Activated CD8-positive, alpha-beta memory T cell treated with anti-CD3 and anti-CD28 coated beads, Interleukin-2, amount 50 U/mL, for 4 hours (primary cell): ENCODE data around the gene NOTUM.

ENCODE experiments used
- DNase-seq: peaks from one replicate; pipeline ENCODE4 v3.0.0-alpha.2; 2020

NOTUM gene

DNA sequence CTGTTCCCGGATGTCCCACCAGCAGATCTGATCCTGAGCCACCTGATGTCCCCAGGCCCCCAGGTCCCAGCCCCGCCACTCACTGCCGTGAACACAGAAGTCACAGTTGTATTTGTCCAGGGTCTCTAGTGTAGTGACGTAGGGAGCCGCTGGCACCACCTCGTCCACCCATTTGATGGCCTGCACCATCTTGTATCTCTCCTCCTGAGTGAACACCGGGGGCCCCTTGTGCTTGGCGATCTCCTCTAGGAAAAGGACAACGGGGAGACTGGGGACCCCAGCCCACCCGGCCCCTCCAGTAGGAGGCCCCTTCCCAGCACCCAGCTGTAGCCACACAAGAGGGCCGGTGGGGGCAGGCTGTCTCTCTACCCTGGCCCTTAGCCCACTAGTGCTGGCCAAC lies 52.2 kb downstream of the NOTUM start:
- DNase-seq, result no peak

DNA sequence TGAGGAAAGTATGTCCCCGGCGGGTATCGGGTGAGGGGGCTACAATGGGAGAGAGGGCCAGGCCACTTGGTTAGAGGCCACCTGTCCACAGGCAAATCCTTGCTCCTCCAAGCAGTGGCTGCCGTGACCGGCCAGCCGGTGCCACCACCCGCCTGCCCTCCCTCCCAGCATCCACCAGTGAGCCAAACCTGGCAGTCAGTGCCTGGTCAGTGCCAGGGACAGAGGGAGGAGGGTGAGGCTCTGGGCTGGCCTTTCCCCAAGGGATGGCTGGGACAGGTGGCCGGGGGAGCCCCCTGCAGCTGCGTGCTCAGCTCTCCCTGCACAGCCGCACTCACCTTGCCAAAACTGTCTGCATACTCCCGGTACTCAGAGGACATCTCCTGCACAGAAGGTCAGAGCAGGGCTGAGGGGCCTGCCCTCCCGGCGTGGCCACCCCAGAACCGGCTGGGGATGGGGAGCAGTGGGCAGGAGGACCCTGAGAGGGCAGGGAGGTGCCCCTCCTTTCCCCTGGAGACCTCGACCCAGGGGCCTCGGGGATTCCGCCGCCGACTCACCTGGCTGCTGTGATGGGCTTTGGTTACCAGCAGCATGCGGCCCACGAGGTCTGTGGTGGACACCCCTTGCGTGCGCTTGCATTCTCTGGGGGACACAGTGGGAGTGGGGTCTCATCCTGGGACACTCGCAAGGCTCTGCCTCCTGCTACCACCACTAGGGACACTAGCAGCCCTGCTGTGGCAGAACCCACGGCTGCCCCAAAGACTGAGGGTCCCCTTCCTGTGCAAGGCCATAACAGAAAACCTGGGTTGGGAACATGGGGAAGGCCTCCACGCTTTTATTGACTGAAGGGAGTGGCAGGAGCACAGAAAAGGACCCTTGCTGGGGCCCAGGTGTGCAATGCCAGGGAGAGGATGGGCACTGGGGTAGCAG lies 53.5 kb downstream of the NOTUM start:
- no peak for DNase-seq

DNA sequence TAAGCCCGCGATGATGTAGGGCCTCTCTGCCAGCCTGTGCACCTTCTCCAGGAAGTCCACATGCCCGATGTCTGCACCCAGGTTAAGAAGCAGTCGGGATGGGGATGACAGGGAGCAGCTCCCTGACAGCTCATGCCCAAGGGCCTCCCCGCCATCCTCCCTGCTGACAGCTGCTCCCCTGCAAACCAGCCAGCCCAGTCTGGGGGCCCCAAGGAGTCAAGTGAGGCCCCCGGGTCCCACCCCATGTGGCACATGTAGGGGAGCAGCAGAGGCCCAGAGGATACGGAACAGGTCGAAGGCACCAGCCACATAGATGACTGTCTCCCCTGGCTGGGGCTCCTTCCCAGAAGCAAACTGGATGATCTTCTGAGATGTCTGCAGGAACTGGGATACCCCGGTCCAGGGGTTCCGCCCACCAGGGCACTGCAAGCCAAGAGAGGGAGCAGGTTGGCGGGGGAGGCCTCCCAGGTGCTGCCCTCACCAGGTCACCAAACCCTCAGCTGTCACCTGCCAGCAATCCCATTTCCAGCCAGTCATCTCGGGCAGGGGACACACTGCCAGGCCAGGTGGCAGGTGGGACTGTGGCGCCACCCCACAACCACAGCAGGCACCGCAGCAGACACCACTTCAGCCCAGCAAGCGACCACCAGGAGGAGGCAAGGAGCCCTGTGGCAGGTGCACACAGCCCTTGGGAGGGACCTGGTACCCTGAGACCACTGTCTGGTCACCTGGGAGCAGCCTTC lies 54.3 kb downstream of the NOTUM start:
- DNase-seq, result no peak

DNA sequence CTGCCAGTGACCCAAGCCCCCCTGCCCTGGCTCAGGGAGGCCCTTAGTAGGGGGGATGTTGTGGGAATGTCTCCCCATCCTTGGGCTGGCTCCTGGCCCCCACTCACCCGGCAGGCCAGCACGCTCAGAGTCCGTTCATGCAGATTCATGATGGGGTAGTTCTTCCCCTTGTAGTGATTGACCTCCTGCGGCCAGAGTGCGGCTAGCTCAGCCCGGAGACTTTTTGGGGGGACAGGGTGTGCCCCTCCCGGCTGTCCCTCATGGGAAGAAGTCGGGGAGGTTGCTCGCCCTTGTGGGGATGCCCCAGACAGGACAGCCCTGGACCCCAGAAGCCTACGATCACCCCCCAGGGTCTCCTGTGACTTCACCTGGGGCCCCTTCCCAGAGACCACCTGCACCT lies 55.0 kb downstream of the NOTUM start:
- no peak for DNase-seq

DNA sequence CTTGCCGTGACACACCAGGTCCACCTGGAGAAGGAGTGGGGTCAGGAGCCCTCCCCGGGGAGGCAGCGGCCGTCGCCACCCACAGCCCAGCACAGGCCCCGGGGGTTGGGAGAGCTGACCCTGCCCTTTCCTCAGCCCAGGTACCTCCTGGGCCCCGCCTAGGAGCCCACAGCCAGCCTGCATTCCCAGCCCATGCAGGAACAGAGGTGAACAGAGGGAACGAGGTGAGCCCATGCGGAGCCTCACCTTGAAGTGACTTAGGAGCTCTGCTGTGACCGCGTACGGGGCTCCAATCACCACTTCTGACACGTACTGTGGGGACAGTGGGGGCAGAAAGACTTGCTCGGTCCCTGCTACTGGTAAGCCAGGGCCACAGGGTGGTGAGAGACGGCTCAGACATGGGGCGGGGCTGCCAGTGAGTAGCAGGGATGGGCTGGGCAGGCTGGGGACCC lies 55.5 kb downstream of the NOTUM start:
- DNase-seq, result no peak

DNA sequence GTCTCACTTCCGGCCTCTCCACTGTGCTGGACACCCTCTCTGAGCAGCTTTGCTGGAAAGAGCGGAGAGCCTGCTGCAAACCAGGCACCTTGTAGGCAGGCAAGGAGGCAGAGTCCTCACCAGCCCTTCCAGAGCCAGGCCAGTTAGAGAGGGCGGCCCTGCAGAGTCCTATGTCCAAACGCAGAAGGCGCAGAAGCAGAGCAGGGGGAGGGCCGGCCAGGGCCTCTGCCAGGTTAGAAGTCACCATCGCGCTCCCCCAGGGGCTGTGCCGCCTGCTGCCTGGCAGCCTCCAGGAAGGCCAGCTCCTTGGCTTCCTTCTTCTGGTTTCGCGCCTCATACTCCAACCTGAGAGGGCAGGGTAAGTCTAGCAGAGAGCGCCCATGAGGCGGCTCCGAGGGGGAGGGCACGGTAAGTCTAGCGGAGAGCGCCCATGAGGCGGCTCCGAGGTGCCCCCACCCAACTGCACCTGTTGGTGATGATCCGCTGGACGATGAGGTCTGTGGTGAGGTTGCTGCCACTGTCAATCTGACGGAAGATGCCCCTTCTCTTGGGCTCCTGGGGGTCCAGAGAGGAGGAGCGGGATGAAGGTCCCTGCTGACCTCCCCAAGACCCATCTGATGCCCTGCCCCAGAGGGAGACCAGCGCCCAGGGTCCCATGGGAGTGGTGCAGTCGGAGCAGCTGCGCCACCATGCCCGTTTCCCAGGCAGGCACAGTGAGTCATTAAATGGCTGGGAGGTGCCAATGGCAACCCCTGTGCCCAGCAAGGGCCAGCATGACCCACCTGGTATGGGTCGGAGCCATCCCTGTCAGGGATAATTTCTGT lies 56.2 kb downstream of the NOTUM start:
- no peak for DNase-seq

DNA sequence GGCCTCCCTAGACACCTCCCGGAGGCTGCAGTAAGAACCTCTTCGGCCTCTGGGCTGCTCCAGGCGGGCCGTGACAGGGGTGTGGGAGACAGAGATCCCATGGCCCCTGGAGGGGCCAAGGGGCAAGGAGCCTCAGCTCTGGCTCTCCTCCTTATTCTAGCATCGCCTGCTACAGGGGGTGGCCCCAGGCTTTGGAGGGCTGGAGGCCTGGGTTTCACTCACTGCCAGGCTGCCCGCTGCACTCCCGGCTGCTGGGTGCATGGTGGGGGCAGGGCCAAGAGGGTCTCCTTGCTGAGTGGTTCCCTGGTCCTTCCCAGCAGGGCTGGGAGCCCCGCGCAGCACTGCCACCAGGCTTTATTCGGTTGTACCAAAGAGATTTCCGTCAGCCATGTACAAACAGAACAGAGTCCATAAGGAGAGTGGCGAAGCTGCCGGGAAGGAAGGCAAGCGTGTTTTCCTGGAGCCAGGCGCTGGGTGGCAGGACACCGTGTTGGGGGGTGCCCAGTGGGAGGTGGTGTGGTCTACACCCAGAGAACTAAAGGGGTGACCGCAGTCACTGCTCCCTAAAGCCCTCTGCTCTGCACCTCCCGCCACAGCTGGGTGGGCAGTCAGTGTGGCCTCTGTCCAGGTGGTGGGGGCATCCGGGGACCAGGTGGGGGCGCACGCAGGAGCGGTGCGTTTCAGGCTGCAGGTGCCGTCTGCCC lies 56.9 kb downstream of the NOTUM start:
- no peak for DNase-seq

DNA sequence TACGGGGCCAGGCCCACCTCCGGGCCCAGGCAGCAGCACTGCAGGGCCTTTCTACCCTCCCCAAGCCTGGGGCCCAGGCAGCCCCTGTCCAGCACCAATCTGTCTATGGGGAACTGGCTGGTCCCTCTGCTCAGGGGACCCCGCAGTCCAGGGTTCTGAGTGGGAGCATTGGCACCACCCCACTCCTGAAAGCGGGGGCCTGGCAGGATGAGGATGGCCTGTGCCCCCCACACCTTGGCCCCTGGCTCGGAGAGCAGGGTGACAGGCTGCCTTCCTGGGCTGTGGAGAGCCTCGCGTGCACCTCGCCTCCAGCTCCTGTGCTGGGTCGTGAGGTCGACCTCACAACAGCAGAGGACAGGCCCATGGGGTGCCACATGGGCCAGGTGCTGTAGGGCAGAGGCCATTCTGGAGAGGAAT lies 57.6 kb downstream of the NOTUM start:
- DNase-seq, result no peak

DNA sequence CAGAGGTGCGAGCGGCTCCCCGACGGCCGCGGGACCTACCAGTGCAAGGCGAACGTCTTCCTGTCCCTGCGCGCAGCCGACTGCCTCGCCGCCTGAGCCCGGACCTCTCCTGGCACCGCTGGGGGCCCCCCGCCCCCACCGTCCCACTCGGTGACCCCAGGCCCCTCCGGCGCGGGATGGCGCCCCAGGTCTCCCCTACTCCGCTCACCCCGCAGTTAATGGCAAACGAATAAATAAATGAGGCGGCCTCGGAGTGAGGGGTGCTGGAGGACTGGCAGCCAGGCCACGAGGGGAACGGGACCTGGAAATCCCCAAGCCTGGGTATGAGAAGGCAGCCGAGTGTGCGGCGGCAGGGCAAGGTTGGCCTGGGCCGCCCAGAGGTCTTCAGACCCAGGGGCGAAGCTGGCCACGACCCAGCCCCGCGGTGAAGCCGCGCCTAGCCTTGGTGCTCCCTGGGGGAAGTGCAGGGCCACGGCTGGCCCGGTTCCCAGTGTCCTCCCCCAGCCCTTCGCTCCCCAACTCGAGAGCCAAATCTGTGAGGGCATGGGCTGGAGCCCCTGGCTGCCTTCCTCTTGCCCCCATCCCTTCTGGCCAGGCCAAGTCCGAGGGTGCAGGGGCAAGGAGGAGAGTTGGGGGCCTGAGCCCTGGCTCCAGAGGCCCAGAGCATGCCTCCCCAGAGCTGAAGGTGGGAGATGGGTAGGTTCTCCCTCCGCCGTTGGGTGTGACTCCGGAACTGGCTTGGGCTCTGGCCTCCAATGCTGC lies 58.2 kb downstream of the NOTUM start:
- no peak for DNase-seq
